Liver (tissue), 9 donors: ENCODE data around the gene TCF25. TPM values are rescaled to one million over a fixed set of nuclear protein-coding genes. Genes with fewer than 3 reads are reported as not detected.

ENCODE experiments used
- DNase-seq: peaks from one replicate; pipeline ENCODE4 v3.0.0-alpha.2; 2017; ENCODE audit warnings: low spot score
- H3K27ac ChIP-seq, 2 donors: one replicate each; pipeline ENCODE4 v1.7.0; 2013; ENCODE audit warnings: inconsistent platforms in 2 of 2, low read length in 2 of 2, control low read depth in 1 of 2, low read depth in 1 of 2, mild to moderate bottlenecking in 1 of 2
- H3K27me3 ChIP-seq, 4 donors: one replicate each; pipeline versions ENCODE4 v1.6.1 to v1.7.0; 2013; ENCODE audit warnings: low read length in 3 of 4, inconsistent platforms in 1 of 4, mild to moderate bottlenecking in 1 of 4, moderate library complexity in 1 of 4; ENCODE audit not compliant: control insufficient read depth in 4 of 4, insufficient read depth in 4 of 4
- H3K36me3 ChIP-seq, 4 donors: one replicate each; pipeline versions ENCODE4 v1.6.1 to v1.7.0; 2013; ENCODE audit warnings: low read length in 3 of 4, mild to moderate bottlenecking in 3 of 4, low read depth in 1 of 4, moderate library complexity in 1 of 4; ENCODE audit not compliant: control insufficient read depth in 4 of 4, insufficient read depth in 3 of 4
- H3K4me1 ChIP-seq, 4 donors: one replicate each; pipeline versions ENCODE4 v1.6.1 to v1.7.0; 2013; ENCODE audit warnings: low read length in 3 of 4, mild to moderate bottlenecking in 3 of 4, moderate library complexity in 1 of 4; ENCODE audit not compliant: control insufficient read depth in 4 of 4, insufficient read depth in 4 of 4
- H3K4me3 ChIP-seq, 3 donors: one replicate each; pipeline versions ENCODE4 v1.6.1 to v1.7.0; 2013; ENCODE audit warnings: low read length in 3 of 3, control low read depth in 1 of 3, low read depth in 1 of 3, mild to moderate bottlenecking in 1 of 3
- H3K9ac ChIP-seq, 2 donors: one replicate each; pipeline ENCODE4 v1.7.0; 2013; ENCODE audit warnings: low read length in 2 of 2, mild to moderate bottlenecking in 2 of 2, moderate library complexity in 2 of 2, control low read depth in 1 of 2, low read depth in 1 of 2
- H3K9me3 ChIP-seq, 4 donors: one replicate each; pipeline versions ENCODE4 v1.6.1 to v1.7.0; 2013; ENCODE audit warnings: low read length in 3 of 4; ENCODE audit not compliant: control insufficient read depth in 4 of 4
- EGR1 ChIP-seq, 2 donors: IDR thresholded peaks; 2 replicates each; pipeline ENCODE4 v1.6.1; 2016 to 2018; ENCODE audit warnings: antibody characterized with exemption in 2 of 2, low read depth in 2 of 2
- FOXA2 ChIP-seq: IDR thresholded peaks from 2 replicates; pipeline ENCODE4 v1.6.1; 2016; ENCODE audit warnings: antibody characterized with exemption
- GABPA ChIP-seq, 2 donors: IDR thresholded peaks in 1 of 2; conservative IDR thresholded peaks in 1 of 2; 2 replicates each; pipeline ENCODE4 v1.6.1; 2016; ENCODE audit warnings: antibody characterized with exemption in 2 of 2, mild to moderate bottlenecking in 1 of 2, moderate library complexity in 1 of 2
- HNF4A ChIP-seq, 2 donors: conservative IDR thresholded peaks; 2 replicates each; pipeline ENCODE4 v1.6.1; 2016; ENCODE audit warnings: antibody characterized with exemption in 2 of 2, mild to moderate bottlenecking in 2 of 2
- HNF4G ChIP-seq: IDR thresholded peaks from 2 replicates; pipeline ENCODE4 v1.6.1; 2016; ENCODE audit warnings: antibody characterized with exemption
- JUND ChIP-seq, 2 donors: IDR thresholded peaks; 2 replicates each; pipeline ENCODE4 v1.6.1; 2016; ENCODE audit warnings: antibody characterized with exemption in 2 of 2
- NR2F2 ChIP-seq: IDR thresholded peaks from 2 replicates; pipeline ENCODE4 v1.6.1; 2016; ENCODE audit warnings: antibody characterized with exemption
- SP1 ChIP-seq: IDR thresholded peaks from 2 replicates; pipeline ENCODE4 v1.6.1; 2018; ENCODE audit warnings: antibody characterized with exemption, mild to moderate bottlenecking
- TAF1 ChIP-seq: conservative IDR thresholded peaks from 2 replicates; pipeline ENCODE4 v1.6.1; 2016; ENCODE audit warnings: antibody characterized with exemption, mild to moderate bottlenecking
- WGBS: extraction: QIAGEN DNeasy Blood & Tissue Kit; methylation state at CpG from one replicate; pipeline ENCODE4 v1.1.7; 2013; 5-methylcytosine and 5-hydroxymethylcytosine counted together
- polyA plus RNA-seq, 2 donors: library from polyadenylated mRNA; stranded (reverse) in 1 of 2; unstranded in 1 of 2; fragments of 200-250 nt in 1 of 2; fragments of >200 nt in 1 of 2; fragmentation: Nextera tagmentation in 1 of 2; extraction: Ambion mirVana in 1 of 2; gene quantifications; one replicate each; pipeline versions ENCODE4 v1.2.1 to v1.2.3, GENCODE V29; 2013 to 2015
- total RNA-seq, 2 donors: library from RNA; depleted of rRNA; stranded (reverse); fragments of >200 nt; gene quantifications; one replicate each; pipeline ENCODE4 v1.2.3, GENCODE V29; 2014
- TF ChIP-seq, protein P1 (sequence below): IDR thresholded peaks from 2 replicates; pipeline ENCODE4 v1.6.1; 2016; ENCODE audit warnings: antibody characterized with exemption, mild to moderate bottlenecking
- TF ChIP-seq, protein P2 (sequence below): fragments of 150-350 bp; IDR thresholded peaks from 2 replicates; pipeline ENCODE4 v1.5.1; 2017; ENCODE audit warnings: improper control_type of control experiment, low read depth, low read length; ENCODE audit not compliant: missing input control
- TF ChIP-seq, protein P3 (sequence below): IDR thresholded peaks from 2 replicates; pipeline ENCODE4 v1.6.1; 2016; ENCODE audit warnings: antibody characterized with exemption
- donor health status: healthy.
- donor health status: healthy.
- donor health status: healthy.
- donor health status: healthy.
- donor health status: healthy.

TCF25 gene
- total and polyA plus RNA-seq, 4 donors = 59.6 to 98.8 (median 76.8) TPM

DNA sequence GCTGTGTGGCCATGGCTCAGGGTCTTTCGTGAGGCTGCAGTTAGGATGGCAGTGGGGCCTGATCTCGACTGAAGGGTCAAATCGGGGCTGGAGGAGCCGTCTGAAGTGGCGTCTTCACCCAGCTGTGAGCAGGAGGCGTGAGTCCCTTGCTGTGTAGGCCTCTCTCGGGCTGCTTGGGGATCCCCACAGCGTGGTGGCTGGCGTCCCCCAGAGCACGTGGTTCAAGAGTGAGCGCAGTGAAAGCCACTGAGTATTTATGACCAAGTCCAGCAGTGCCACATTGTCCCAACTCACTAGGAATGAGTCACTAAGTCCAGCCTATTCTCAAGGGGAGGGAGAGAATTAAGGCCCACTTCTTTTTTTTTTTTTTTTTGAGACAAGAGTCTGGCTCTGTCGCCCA lies 11.7 kb upstream of the TCF25 start:
- H3K27me3 ChIP-seq = no peaks in the 10 kb centered on the region
- H3K36me3 ChIP-seq = peaks cover 0 to 5% (median 2%) of the 10 kb centered on the region in 4 donors

DNA sequence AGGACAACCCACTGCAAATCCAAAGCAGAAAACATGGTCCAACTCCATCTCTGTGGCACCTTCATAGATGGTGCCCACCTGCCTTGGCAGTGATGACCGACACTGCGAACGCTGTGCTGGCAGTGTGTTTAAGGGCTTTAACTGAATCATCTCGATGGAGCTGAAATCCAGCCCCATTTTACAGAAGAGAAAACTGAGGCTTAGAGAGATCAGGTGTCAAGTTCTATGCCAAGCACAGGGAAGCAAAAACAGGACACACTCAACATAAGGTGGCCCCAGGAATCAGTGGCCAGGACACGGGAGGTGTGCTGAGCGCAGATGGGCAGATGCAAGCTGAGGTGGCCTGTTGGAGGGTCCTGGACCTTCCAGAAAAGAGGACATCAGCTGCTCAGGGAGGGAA lies 10.7 kb upstream of the TCF25 start:
- WGBS = 98% methylated on average over 6 of the region's 6 CpGs
- Histone ChIP-seq H3K4me1 (peaks cover 0 to 6% (median 0%) of the 10 kb centered on the region in 4 donors), H3K9ac (no peak overlapping the region), H3K9me3 (no peaks in the 10 kb centered on the region), H3K4me3 (no peak overlapping the region), H3K36me3 (peaks cover 0 to 5% (median 2%) of the 10 kb centered on the region in 4 donors), H3K27ac (no peak overlapping the region), H3K27me3 (no peaks in the 10 kb centered on the region)
- TF ChIP-seq SP1 (no peak), JUND (IDR thresholded peaks at IDR 0.05) (no peak), EGR1 (IDR thresholded peaks at IDR 0.05; ENCODE audit: low read depth in 2 of 2) (no peak), GABPA (IDR thresholded peaks at IDR 0.05 in 1 of 2, conservative IDR thresholded peaks at IDR 0.05 in 1 of 2) (no peak), HNF4G (no peak), FOXA2 (no peak), NR2F2 (no peak), HNF4A (conservative IDR thresholded peaks at IDR 0.05) (no peak), TAF1 (no peak)
- TF ChIP-seq, protein P1, sequence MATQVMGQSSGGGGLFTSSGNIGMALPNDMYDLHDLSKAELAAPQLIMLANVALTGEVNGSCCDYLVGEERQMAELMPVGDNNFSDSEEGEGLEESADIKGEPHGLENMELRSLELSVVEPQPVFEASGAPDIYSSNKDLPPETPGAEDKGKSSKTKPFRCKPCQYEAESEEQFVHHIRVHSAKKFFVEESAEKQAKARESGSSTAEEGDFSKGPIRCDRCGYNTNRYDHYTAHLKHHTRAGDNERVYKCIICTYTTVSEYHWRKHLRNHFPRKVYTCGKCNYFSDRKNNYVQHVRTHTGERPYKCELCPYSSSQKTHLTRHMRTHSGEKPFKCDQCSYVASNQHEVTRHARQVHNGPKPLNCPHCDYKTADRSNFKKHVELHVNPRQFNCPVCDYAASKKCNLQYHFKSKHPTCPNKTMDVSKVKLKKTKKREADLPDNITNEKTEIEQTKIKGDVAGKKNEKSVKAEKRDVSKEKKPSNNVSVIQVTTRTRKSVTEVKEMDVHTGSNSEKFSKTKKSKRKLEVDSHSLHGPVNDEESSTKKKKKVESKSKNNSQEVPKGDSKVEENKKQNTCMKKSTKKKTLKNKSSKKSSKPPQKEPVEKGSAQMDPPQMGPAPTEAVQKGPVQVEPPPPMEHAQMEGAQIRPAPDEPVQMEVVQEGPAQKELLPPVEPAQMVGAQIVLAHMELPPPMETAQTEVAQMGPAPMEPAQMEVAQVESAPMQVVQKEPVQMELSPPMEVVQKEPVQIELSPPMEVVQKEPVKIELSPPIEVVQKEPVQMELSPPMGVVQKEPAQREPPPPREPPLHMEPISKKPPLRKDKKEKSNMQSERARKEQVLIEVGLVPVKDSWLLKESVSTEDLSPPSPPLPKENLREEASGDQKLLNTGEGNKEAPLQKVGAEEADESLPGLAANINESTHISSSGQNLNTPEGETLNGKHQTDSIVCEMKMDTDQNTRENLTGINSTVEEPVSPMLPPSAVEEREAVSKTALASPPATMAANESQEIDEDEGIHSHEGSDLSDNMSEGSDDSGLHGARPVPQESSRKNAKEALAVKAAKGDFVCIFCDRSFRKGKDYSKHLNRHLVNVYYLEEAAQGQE = no peak
- TF ChIP-seq, protein P2, sequence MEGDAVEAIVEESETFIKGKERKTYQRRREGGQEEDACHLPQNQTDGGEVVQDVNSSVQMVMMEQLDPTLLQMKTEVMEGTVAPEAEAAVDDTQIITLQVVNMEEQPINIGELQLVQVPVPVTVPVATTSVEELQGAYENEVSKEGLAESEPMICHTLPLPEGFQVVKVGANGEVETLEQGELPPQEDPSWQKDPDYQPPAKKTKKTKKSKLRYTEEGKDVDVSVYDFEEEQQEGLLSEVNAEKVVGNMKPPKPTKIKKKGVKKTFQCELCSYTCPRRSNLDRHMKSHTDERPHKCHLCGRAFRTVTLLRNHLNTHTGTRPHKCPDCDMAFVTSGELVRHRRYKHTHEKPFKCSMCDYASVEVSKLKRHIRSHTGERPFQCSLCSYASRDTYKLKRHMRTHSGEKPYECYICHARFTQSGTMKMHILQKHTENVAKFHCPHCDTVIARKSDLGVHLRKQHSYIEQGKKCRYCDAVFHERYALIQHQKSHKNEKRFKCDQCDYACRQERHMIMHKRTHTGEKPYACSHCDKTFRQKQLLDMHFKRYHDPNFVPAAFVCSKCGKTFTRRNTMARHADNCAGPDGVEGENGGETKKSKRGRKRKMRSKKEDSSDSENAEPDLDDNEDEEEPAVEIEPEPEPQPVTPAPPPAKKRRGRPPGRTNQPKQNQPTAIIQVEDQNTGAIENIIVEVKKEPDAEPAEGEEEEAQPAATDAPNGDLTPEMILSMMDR = no peak
- TF ChIP-seq, protein P3, sequence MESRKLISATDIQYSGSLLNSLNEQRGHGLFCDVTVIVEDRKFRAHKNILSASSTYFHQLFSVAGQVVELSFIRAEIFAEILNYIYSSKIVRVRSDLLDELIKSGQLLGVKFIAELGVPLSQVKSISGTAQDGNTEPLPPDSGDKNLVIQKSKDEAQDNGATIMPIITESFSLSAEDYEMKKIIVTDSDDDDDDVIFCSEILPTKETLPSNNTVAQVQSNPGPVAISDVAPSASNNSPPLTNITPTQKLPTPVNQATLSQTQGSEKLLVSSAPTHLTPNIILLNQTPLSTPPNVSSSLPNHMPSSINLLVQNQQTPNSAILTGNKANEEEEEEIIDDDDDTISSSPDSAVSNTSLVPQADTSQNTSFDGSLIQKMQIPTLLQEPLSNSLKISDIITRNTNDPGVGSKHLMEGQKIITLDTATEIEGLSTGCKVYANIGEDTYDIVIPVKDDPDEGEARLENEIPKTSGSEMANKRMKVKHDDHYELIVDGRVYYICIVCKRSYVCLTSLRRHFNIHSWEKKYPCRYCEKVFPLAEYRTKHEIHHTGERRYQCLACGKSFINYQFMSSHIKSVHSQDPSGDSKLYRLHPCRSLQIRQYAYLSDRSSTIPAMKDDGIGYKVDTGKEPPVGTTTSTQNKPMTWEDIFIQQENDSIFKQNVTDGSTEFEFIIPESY = no peak
- no peak for DNase-seq

More for the DNA sequence above, 11.7 kb upstream of the TCF25 start:
- no peak for TF ChIP-seq EGR1 (IDR thresholded peaks at IDR 0.05; ENCODE audit: low read depth in 2 of 2)
- H3K4me1 ChIP-seq = peaks cover 0 to 6% (median 0%) of the 10 kb centered on the region in 4 donors
- DNase-seq = no peak
- H3K9ac ChIP-seq = no peak overlapping the region
- H3K4me3 ChIP-seq = no peak overlapping the region
- H3K9me3 ChIP-seq = no peaks in the 10 kb centered on the region
- WGBS = 94% methylated on average over 12 of the region's 12 CpGs
- H3K27ac ChIP-seq = no peak overlapping the region
